ENCODE measurements around the gene VOPP1.
"Not testable (repeated sequence)": the region's sequence is repeated elsewhere in the genome, so short reads cannot be mapped to it uniquely, and the experiment has no call there.

The VOPP1 gene

GRCh38 chr7:55510206-55510605 is 62.1 kb downstream of the VOPP1 start:
- DNase-seq (ENCODE audit: low read depth) = not testable (repeated sequence)

- no peak for DNase-seq (ENCODE audit: low read depth)
Observed at GRCh38 chr7:55509322-55509721, 63.0 kb downstream of the VOPP1 start.

- no peak for DNase-seq (ENCODE audit: low read depth)
Observed at GRCh38 chr7:55508221-55509011, 63.9 kb downstream of the VOPP1 start.

- no peak for DNase-seq (ENCODE audit: low read depth)
Observed at GRCh38 chr7:55507743-55508142, 64.6 kb downstream of the VOPP1 start.

- DNase-seq (ENCODE audit: low read depth) = no peak
Observed at GRCh38 chr7:55504967-55505658, 67.2 kb downstream of the VOPP1 start.

GRCh38 chr7:55504093-55504859 is 68.0 kb downstream of the VOPP1 start:
- DNase-seq (ENCODE audit: low read depth) = no peak

GRCh38 chr7:55502858-55503440 is 69.4 kb downstream of the VOPP1 start:
- no peak for DNase-seq (ENCODE audit: low read depth)

- DNase-seq (ENCODE audit: low read depth) = no peak
Observed at GRCh38 chr7:55502124-55502857, 70.0 kb downstream of the VOPP1 start.

- DNase-seq (ENCODE audit: low read depth) = no peak
Observed at GRCh38 chr7:55501611-55502010, 70.7 kb downstream of the VOPP1 start.

- no peak for DNase-seq (ENCODE audit: low read depth)
Observed at GRCh38 chr7:55500117-55500756, 72.1 kb downstream of the VOPP1 start.

- no peak for DNase-seq (ENCODE audit: low read depth)
Observed at GRCh38 chr7:55499591-55499990, 72.7 kb downstream of the VOPP1 start.

GRCh38 chr7:55498770-55499169 is 73.5 kb downstream of the VOPP1 start:
- no peak for DNase-seq (ENCODE audit: low read depth)

- DNase-seq (ENCODE audit: low read depth) = no peak
Observed at GRCh38 chr7:55498142-55498541, 74.2 kb downstream of the VOPP1 start.

GRCh38 chr7:55497521-55497920 is 74.8 kb downstream of the VOPP1 start:
- DNase-seq (ENCODE audit: low read depth) = no peak

GRCh38 chr7:55496906-55497305 is 75.4 kb downstream of the VOPP1 start:
- DNase-seq (ENCODE audit: low read depth) = no peak

GRCh38 chr7:55494951-55495350 is 77.4 kb downstream of the VOPP1 start:
- DNase-seq (ENCODE audit: low read depth) = no peak

- no peak for DNase-seq (ENCODE audit: low read depth)
Observed at GRCh38 chr7:55493408-55493807, 78.9 kb downstream of the VOPP1 start.

GRCh38 chr7:55491346-55491745 is 81.0 kb downstream of the VOPP1 start:
- no peak for DNase-seq (ENCODE audit: low read depth)

GRCh38 chr7:55490099-55490498 is 82.2 kb downstream of the VOPP1 start:
- DNase-seq (ENCODE audit: low read depth) = no peak

- no peak for DNase-seq (ENCODE audit: low read depth)
Observed at GRCh38 chr7:55489552-55489951, 82.8 kb downstream of the VOPP1 start.

- no peak for DNase-seq (ENCODE audit: low read depth)
Observed at GRCh38 chr7:55488804-55489340, 83.4 kb downstream of the VOPP1 start.

Measured in stimulated activated CD8-positive, alpha-beta memory T cell treated with anti-CD3 and anti-CD28 coated beads, Interleukin-15, amount 100 ng/mL, for 1 hour (primary cell).